ENCODE data around the gene MAP3K12. TPM values are rescaled to one million over a fixed set of nuclear protein-coding genes. Genes with fewer than 3 reads are reported as not detected.

MAP3K12 gene
- total and polyA plus RNA-seq, 2 of the 4 experiments (the other 2 are of a cell fraction) = 29.0 to 52.5 TPM

DNA sequence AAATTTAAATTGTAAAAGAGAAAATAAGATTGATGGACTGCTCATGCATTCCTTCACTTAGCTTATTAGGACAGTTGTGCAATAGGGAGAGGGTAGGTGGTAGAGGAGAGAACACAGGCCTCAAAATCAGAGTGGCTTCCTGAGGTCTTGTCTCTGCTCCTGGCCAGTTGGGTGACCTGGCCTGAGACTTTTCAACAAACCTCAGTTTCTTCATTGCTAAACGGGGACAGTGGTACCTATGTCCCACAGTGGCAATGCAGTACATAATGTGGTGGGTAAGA lies 2.6 kb downstream of the MAP3K12 start:
- DNase-seq (no peak), ATAC-seq (ENCODE audit: low read depth) (no peak)
- peak overlapping the region; percentile 53; the same call in 1 of the 2 replicates for H3K27ac ChIP-seq (ENCODE audit: insufficient read depth, low read length)
- H3K4me2 ChIP-seq (ENCODE audit: low read depth, low read length) = peak overlapping the region; percentile 56
- H3K79me1 ChIP-seq (ENCODE audit: low read depth in 1 of 2, low read length in 2 of 2) = peaks cover 25 to 79% of the 10 kb centered on the region in 2 experiments; a peak in 3 of 4 replicates
- no peak overlapping the region for H2BK20ac ChIP-seq (ENCODE audit: low read depth, low read length)
- CTCF ChIA-PET = no interaction called here
- POLR2A ChIA-PET (ENCODE audit: unreplicated experiment) = no interaction called here
- H3K9me1 ChIP-seq (ENCODE audit: insufficient read depth, low read length) = peaks cover 49% of the 10 kb centered on the region
- intact Hi-C loops (cut with micrococcal nuclease) = no loop called here
- peak overlapping the region; percentile 22; the same call in 1 of the 2 replicates for H3K9ac ChIP-seq (ENCODE audit: low read depth, low read length)
- H3K4ac ChIP-seq (ENCODE audit: low read depth, low read length) = peak overlapping the region; percentile 38; the same call in 1 of the 2 replicates
- peak overlapping the region; percentile 29 to 62 for H4K8ac ChIP-seq (ENCODE audit: low read depth in 2 of 2, low read length in 2 of 2)
- no TSS peak for BruUV-seq (replicated peaks)
- H4K91ac ChIP-seq (ENCODE audit: insufficient read depth, low read depth, low read length) = no peak overlapping the region
- H3K14ac ChIP-seq (replicated peaks; ENCODE audit: low read depth, low read length) = peak overlapping the region; percentile 29
- H3K4me1 ChIP-seq (ENCODE audit: control insufficient read depth, insufficient read depth, low read length) = peaks cover 27% of the 10 kb centered on the region
- H3K56ac ChIP-seq (ENCODE audit: extremely low read depth, insufficient read depth, low read length) = peak overlapping the region; percentile 32; the same call in 1 of the 2 replicates
- H3K36me3 ChIP-seq (ENCODE audit: control insufficient read depth, insufficient read depth, low read length) = peaks cover 4% of the 10 kb centered on the region; the same call in 1 of the 2 replicates
- H3K9me3 ChIP-seq (ENCODE audit: control insufficient read depth, insufficient read depth, low read length) = no peaks in the 10 kb centered on the region
- peak overlapping the region; percentile 13 for H2AK9ac ChIP-seq (replicated peaks; ENCODE audit: low read depth, low read length, poor library complexity)
- H3K4me3 ChIP-seq (ENCODE audit: insufficient read depth, low read depth, low read length) = no peak overlapping the region
- TF ChIP-seq MAFK (IDR thresholded peaks at IDR 0.05; ENCODE audit: low read depth, low read length) (no peak), FOS (IDR thresholded peaks at IDR 0.05; ENCODE audit: low read depth, low read length) (no peak), RAD21 (IDR thresholded peaks at IDR 0.05; ENCODE audit: low read length) (no peak), MXI1 (IDR thresholded peaks at IDR 0.05; ENCODE audit: borderline replicate concordance, low read depth, low read length) (no peak), NFE2L2 (IDR thresholded peaks at IDR 0.05; ENCODE audit: low read depth, low read length) (no peak), MAZ (IDR thresholded peaks at IDR 0.05; ENCODE audit: borderline replicate concordance, low read depth, low read length) (no peak), CEBPB (IDR thresholded peaks at IDR 0.05; ENCODE audit: low read depth, low read length) (peak; percentile 83)
- TF ChIP-seq, protein P1, sequence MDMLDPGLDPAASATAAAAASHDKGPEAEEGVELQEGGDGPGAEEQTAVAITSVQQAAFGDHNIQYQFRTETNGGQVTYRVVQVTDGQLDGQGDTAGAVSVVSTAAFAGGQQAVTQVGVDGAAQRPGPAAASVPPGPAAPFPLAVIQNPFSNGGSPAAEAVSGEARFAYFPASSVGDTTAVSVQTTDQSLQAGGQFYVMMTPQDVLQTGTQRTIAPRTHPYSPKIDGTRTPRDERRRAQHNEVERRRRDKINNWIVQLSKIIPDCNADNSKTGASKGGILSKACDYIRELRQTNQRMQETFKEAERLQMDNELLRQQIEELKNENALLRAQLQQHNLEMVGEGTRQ (IDR thresholded peaks at IDR 0.05; ENCODE audit: low read depth, low read length) = no peak
- dilution Hi-C loops (cut with HindIII; ENCODE audit: low sequenced_read_pairs, unreplicated experiment) = no loop called here
- H2BK5ac ChIP-seq (ENCODE audit: low read depth, low read length, poor library complexity, severe bottlenecking) = peak overlapping the region; percentile 13
- peak overlapping the region; percentile 31; the same call in 1 of the 2 replicates for H3K23ac ChIP-seq (ENCODE audit: low read depth, low read length)
- H2AFZ ChIP-seq (replicated peaks; ENCODE audit: low read length, poor library complexity) = no peak overlapping the region
- H3K18ac ChIP-seq (ENCODE audit: low read depth, low read length) = no peak overlapping the region
- H2AK5ac ChIP-seq (ENCODE audit: low read depth, low read length) = peak overlapping the region; percentile 48; the same call in 1 of the 2 replicates
- no peak overlapping the region for H2BK15ac ChIP-seq (ENCODE audit: low read depth, low read length)
- no peak overlapping the region for H2BK120ac ChIP-seq (ENCODE audit: low read depth, low read length)
- H3K27me3 ChIP-seq (ENCODE audit: control insufficient read depth, insufficient read depth, low read length) = no peaks in the 10 kb centered on the region
- H4K20me1 ChIP-seq (ENCODE audit: insufficient read depth, low read length) = peaks cover 3% of the 10 kb centered on the region
- peak overlapping the region; percentile 39; the same call in 1 of the 2 replicates for H4K5ac ChIP-seq (ENCODE audit: low read depth, low read length)
- WGBS, 2 experiments (ENCODE audit: extremely low coverage in 2 of 2, insufficient read length in 1 of 2) = no CpG with 5 or more reads among the region's 1 CpG
- in situ Hi-C loops (cut with MboI; ENCODE audit: low sequenced_read_pairs) = no loop called here

All from IMR-90 (cell line).